Measurements from ENCODE around the gene PKDREJ.
A peak's percentile ranks its signal among the peaks of the same experiment; 100 is the strongest.

PKDREJ gene

GRCh38 chr22:46245511-46245910 is 17.6 kb downstream of the PKDREJ start:
- H3K27ac ChIP-seq = peak overlapping the region; percentile 3; the same call in 1 of the 2 replicates
- no peak for DNase-seq (ENCODE audit: low spot score)
- ChIA-PET CTCF (no interaction called here), POLR2A (ENCODE audit: low non-redundant PET) (no interaction called here)
- no peak for TF ChIP-seq CTCF (conservative IDR thresholded peaks at IDR 0.05; ENCODE audit: low read depth)

GRCh38 chr22:46244771-46245170 is 18.4 kb downstream of the PKDREJ start:
- H3K27ac ChIP-seq = peak overlapping the region; percentile 3; the same call in 1 of the 2 replicates
- CTCF ChIA-PET = no interaction called here
- TF ChIP-seq CTCF (conservative IDR thresholded peaks at IDR 0.05; ENCODE audit: low read depth) = no peak
- POLR2A ChIA-PET (ENCODE audit: low non-redundant PET) = no interaction called here
- DNase-seq (ENCODE audit: low spot score) = no peak

- ChIA-PET POLR2A (ENCODE audit: low non-redundant PET) (no interaction called here), CTCF (no interaction called here)
- no peak for DNase-seq (ENCODE audit: low spot score)
- TF ChIP-seq CTCF (conservative IDR thresholded peaks at IDR 0.05; ENCODE audit: low read depth) = no peak
- no peak overlapping the region for H3K27ac ChIP-seq
Observed at GRCh38 chr22:46242076-46242475, 21.1 kb downstream of the PKDREJ start.

GRCh38 chr22:46241396-46242007 is 21.6 kb downstream of the PKDREJ start:
- no peak overlapping the region for H3K27ac ChIP-seq
- TF ChIP-seq CTCF (conservative IDR thresholded peaks at IDR 0.05; ENCODE audit: low read depth) = no peak
- POLR2A ChIA-PET (ENCODE audit: low non-redundant PET) = no interaction called here
- no peak for DNase-seq (ENCODE audit: low spot score)
- CTCF ChIA-PET = no interaction called here

GRCh38 chr22:46240907-46241306 is 22.2 kb downstream of the PKDREJ start:
- no peak for DNase-seq (ENCODE audit: low spot score)
- ChIA-PET CTCF (no interaction called here), POLR2A (ENCODE audit: low non-redundant PET) (no interaction called here)
- TF ChIP-seq CTCF (conservative IDR thresholded peaks at IDR 0.05; ENCODE audit: low read depth) = no peak
- no peak overlapping the region for H3K27ac ChIP-seq

GRCh38 chr22:46240506-46240905 is 22.6 kb downstream of the PKDREJ start:
- POLR2A ChIA-PET (ENCODE audit: low non-redundant PET) = no interaction called here
- no peak for TF ChIP-seq CTCF (conservative IDR thresholded peaks at IDR 0.05; ENCODE audit: low read depth)
- CTCF ChIA-PET = no interaction called here
- H3K27ac ChIP-seq = no peak overlapping the region
- DNase-seq (ENCODE audit: low spot score) = no peak

GRCh38 chr22:46240073-46240472 is 23.1 kb downstream of the PKDREJ start:
- POLR2A ChIA-PET (ENCODE audit: low non-redundant PET) = no interaction called here

More at GRCh38 chr22:46240073-46240472, 23.1 kb downstream of the PKDREJ start:
- no peak for DNase-seq (ENCODE audit: low spot score)
- TF ChIP-seq CTCF (conservative IDR thresholded peaks at IDR 0.05; ENCODE audit: low read depth) = no peak
- no peak overlapping the region for H3K27ac ChIP-seq
- CTCF ChIA-PET = no interaction called here
